ENCODE measurements around the gene CST8. TPM values are rescaled to one million over a fixed set of nuclear protein-coding genes. Genes with fewer than 3 reads are reported as not detected.

CST8 gene
- total RNA-seq, 1 donor from 2014 or later: not detected

DNA sequence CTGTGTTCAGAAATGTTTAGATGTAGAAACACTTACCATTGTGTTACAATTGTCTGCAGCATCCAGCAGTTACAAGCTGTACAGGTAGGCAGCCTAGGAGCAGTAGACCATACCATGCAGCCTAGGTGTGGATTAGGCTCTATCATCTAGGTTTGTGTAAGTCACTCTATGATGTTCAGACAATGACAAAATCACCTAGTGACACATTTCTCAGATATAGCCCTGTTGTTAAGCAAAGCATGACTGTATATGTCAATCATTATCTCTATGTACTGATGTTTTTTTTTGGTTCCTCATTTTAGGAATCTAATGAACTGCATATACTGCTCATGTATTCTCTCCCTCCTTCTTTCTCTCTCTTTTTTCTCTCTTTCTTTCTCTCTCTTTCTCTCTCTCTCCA, 22.2 kb downstream of the CST8 start:
- Mint-ChIP-seq H3K27ac (no peak overlapping the region), H3K4me3 (ENCODE audit: low read depth) (no peak overlapping the region), H3K4me1 (ENCODE audit: low read depth) (no peaks in the 10 kb centered on the region), H3K27me3 (ENCODE audit: low read depth) (no peaks in the 10 kb centered on the region), H3K9me3 (no peaks in the 10 kb centered on the region), H3K36me3 (ENCODE audit: low read depth) (no peaks in the 10 kb centered on the region)
- no peak for DNase-seq (ENCODE audit: low spot score)
- intact Hi-C loops (cut with micrococcal nuclease): no loop called here

DNA sequence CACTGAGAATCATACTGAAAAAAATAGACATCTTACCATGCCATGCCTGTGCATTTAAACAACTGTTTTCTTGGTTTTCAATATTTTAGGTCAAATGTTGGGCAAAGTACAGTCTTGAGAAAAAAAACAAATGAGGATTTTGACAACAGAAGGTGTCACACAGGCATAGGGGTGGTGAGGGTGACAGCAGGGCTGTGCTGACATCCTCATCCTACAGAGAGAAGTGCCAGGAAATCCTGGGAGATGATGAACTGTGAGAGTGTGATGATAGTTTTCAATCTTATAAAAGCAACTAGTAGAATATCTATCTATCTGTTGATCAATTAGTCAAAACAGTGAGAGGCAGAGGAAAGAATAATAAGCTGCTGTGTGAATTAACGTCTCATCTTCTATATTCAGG, 23.9 kb downstream of the CST8 start:
- H3K27ac Mint-ChIP-seq: no peak overlapping the region
- intact Hi-C loops (cut with micrococcal nuclease): no loop called here
- H3K27me3 Mint-ChIP-seq (ENCODE audit: low read depth): no peaks in the 10 kb centered on the region
- no peaks in the 10 kb centered on the region for H3K9me3 Mint-ChIP-seq
- no peaks in the 10 kb centered on the region for H3K4me1 Mint-ChIP-seq (ENCODE audit: low read depth)
- no peaks in the 10 kb centered on the region for H3K36me3 Mint-ChIP-seq (ENCODE audit: low read depth)
- no peak overlapping the region for H3K4me3 Mint-ChIP-seq (ENCODE audit: low read depth)
- DNase-seq (ENCODE audit: low spot score): no peak

- no peaks in the 10 kb centered on the region for H3K4me1 Mint-ChIP-seq (ENCODE audit: low read depth)
- DNase-seq (ENCODE audit: low spot score): no peak
- no peak overlapping the region for H3K27ac Mint-ChIP-seq
- intact Hi-C loops (cut with micrococcal nuclease): no loop called here
- no peaks in the 10 kb centered on the region for H3K36me3 Mint-ChIP-seq (ENCODE audit: low read depth)
- H3K9me3 Mint-ChIP-seq: no peaks in the 10 kb centered on the region
- H3K4me3 Mint-ChIP-seq (ENCODE audit: low read depth): no peak overlapping the region
- no peaks in the 10 kb centered on the region for H3K27me3 Mint-ChIP-seq (ENCODE audit: low read depth)
These were observed 24.5 kb downstream of the CST8 start for GRCh38 chr20:23515250-23515939.

DNA sequence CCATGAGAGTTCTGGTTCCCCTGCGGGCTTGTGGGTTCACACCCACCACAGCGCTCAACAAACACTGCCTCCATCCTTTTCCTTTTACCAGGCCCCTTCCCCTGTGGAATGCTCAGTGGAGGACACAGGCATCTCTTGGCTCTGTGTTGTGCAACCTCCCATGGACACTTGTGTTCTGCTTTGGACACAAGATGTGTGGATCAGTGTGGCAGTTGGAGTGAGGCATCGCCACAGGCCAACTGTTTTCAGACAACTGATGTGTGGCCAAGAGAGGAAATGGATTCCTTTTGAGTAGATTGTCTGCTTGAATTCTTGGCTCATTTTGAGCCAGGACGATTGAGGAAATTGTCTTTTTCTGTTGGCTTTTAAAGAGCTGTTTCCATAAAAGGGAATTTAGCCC, 26.8 kb downstream of the CST8 start:
- Mint-ChIP-seq H3K36me3 (ENCODE audit: low read depth) (no peaks in the 10 kb centered on the region), H3K27ac (no peak overlapping the region), H3K4me3 (ENCODE audit: low read depth) (no peak overlapping the region), H3K27me3 (ENCODE audit: low read depth) (no peaks in the 10 kb centered on the region), H3K9me3 (no peaks in the 10 kb centered on the region), H3K4me1 (ENCODE audit: low read depth) (no peaks in the 10 kb centered on the region)
- intact Hi-C loops (cut with micrococcal nuclease): no loop called here
- no peak for DNase-seq (ENCODE audit: low spot score)

GRCh38 chr20:23519556-23519955, 28.6 kb downstream of the CST8 start:
- Mint-ChIP-seq H3K27me3 (ENCODE audit: low read depth) (no peaks in the 10 kb centered on the region), H3K4me1 (ENCODE audit: low read depth) (no peaks in the 10 kb centered on the region), H3K9me3 (no peaks in the 10 kb centered on the region), H3K36me3 (ENCODE audit: low read depth) (no peaks in the 10 kb centered on the region), H3K4me3 (ENCODE audit: low read depth) (no peak overlapping the region), H3K27ac (no peak overlapping the region)
- DNase-seq (ENCODE audit: low spot score): no peak
- intact Hi-C loops (cut with micrococcal nuclease): no loop called here

DNA sequence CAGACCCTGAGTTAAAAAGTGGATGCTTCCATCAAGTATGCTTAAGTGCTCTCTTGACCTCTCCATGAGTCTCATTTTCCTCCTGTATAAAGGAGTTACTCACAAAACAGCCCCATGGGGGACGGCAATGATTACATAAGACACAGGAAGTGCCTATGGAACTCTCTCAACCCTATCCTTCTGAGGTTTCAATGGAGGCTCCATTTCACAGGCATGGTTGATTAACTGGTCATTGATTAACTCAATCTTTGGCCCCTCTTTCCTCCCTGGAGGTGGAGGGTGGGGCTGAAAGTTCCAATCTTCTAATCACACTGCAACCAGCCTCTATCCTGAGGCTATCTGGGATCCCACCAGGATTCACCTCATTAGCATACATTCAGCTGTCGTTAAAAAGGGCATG, 29.3 kb downstream of the CST8 start:
- intact Hi-C loops (cut with micrococcal nuclease): no loop called here
- Mint-ChIP-seq H3K36me3 (ENCODE audit: low read depth) (no peaks in the 10 kb centered on the region), H3K4me1 (ENCODE audit: low read depth) (no peaks in the 10 kb centered on the region), H3K27me3 (ENCODE audit: low read depth) (no peaks in the 10 kb centered on the region), H3K4me3 (ENCODE audit: low read depth) (no peak overlapping the region), H3K9me3 (no peaks in the 10 kb centered on the region), H3K27ac (no peak overlapping the region)
- DNase-seq (ENCODE audit: low spot score): no peak

DNA sequence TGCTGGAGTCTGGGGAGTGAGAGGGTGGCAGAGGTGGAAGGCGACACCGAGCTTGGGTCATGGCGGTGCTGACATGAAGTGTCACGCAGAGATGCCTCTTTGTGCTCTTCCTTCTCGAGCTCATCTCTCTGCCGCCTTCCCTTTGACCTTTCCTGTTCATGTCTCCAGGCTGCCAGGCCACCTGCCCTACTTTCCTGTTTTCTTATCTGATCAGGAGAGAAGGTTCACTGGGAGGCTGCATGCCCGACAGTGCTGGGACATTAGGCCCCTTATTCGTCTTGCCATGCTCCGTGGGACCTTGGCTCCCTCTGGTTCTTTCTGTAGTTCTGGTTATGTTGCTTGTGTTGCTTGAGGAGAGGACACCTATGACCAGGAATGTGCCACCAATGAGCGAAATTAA, 33.2 kb downstream of the CST8 start:
- no peak for DNase-seq (ENCODE audit: low spot score)
- intact Hi-C loops (cut with micrococcal nuclease): no loop called here

GRCh38 chr20:23526850-23527249, 35.9 kb downstream of the CST8 start:
- no peak overlapping the region for H3K4me3 Mint-ChIP-seq (ENCODE audit: low read depth)

More for the DNA sequence above, 33.2 kb downstream of the CST8 start:
- Mint-ChIP-seq H3K4me1 (ENCODE audit: low read depth) (no peaks in the 10 kb centered on the region), H3K27me3 (ENCODE audit: low read depth) (no peaks in the 10 kb centered on the region), H3K4me3 (ENCODE audit: low read depth) (no peak overlapping the region), H3K9me3 (peaks cover 13% of the 10 kb centered on the region), H3K27ac (no peak overlapping the region), H3K36me3 (ENCODE audit: low read depth) (no peaks in the 10 kb centered on the region)

DNA sequence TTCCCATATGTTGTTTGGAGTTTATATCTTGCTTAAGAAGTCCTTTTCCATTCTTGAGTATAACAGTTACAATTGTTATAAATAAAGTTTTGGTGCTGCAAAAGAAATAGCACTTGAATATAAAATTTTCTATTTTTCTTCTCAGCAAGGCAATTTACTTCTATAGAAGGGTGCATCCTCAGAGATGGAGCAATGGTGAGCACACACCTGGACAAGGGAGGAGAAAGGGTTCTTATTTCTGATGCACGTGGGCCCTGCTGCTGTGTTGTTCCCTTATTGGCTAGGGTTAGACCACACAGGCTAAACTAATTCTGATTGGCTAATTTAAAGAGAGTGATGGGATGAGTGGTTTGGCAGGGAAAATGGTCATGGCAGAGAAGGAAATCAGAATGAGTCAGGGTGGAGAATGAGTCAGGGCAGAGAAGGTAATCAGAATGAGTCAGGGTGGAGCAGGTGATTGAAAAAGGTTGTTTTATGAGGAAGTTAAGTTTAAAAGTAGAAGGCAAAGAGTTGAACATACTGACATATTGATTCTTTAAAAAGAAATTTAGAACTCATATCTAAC, 38.0 kb downstream of the CST8 start:
- Mint-ChIP-seq H3K27ac (no peak overlapping the region), H3K36me3 (ENCODE audit: low read depth) (no peaks in the 10 kb centered on the region), H3K4me1 (ENCODE audit: low read depth) (peaks cover 4% of the 10 kb centered on the region), H3K4me3 (ENCODE audit: low read depth) (no peak overlapping the region), H3K27me3 (ENCODE audit: low read depth) (no peaks in the 10 kb centered on the region), H3K9me3 (peaks cover 25% of the 10 kb centered on the region)
- intact Hi-C loops (cut with micrococcal nuclease): no loop called here
- DNase-seq (ENCODE audit: low spot score): no peak

More at GRCh38 chr20:23526850-23527249, 35.9 kb downstream of the CST8 start:
- H3K27me3 Mint-ChIP-seq (ENCODE audit: low read depth): no peaks in the 10 kb centered on the region
- no peak overlapping the region for H3K27ac Mint-ChIP-seq
- no peak for DNase-seq (ENCODE audit: low spot score)
- no peaks in the 10 kb centered on the region for H3K36me3 Mint-ChIP-seq (ENCODE audit: low read depth)
- H3K4me1 Mint-ChIP-seq (ENCODE audit: low read depth): peaks cover 4% of the 10 kb centered on the region
- peaks cover 25% of the 10 kb centered on the region for H3K9me3 Mint-ChIP-seq
- intact Hi-C loops (cut with micrococcal nuclease): no loop called here

DNA sequence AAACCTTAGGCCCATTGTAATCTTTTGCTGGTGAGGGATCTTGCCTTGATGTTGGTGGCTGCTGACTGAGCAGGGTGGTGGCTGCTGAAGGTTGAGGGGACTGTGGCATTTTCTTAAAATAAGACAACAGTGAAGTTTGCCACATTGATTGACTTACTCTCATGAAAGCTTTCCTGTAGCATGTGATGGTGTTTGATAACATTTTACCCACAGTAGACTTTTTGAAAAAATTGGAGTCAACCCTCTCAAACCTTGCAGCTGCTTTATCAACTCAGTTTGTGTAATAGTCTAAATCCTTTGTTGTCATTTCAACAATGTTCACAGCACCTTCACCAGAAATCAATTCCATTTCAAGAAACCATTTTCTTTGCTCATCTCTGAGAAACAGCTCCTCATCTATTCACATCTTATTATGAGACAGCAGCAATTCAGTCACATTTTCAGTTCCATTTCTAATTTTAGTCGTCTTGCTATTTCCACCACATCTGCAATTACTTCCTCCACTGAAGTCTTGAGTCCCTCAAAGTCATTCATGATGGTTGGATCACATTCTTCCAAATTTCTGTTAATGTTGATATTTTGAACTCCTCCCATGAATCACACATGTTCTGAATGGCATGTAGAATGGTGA, 40.1 kb downstream of the CST8 start:
- Mint-ChIP-seq H3K9me3 (peaks cover 25% of the 10 kb centered on the region), H3K4me3 (ENCODE audit: low read depth) (no peak overlapping the region), H3K36me3 (ENCODE audit: low read depth) (no peaks in the 10 kb centered on the region), H3K27me3 (ENCODE audit: low read depth) (no peaks in the 10 kb centered on the region), H3K4me1 (ENCODE audit: low read depth) (peaks cover 4% of the 10 kb centered on the region), H3K27ac (no peak overlapping the region)
- intact Hi-C loops (cut with micrococcal nuclease): no loop called here
- no peak for DNase-seq (ENCODE audit: low spot score)

DNA sequence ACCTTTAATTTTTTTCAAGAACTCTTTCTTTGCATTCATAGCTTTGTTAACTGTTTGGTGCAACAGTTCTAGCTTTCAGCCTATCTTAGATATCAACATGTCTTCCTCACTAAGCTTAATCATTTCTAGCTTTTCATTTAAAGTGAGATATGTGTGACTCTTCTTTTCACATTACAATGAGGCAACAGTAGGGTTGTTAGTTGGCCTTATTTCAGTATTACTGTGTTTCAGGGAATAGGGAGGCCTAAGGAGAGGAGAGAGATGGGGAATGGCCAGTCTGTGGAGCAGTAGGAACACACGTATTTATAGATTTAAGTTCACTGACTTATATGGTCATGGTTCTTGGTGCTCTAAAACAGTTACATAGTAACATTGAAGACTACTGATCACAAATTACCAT, 41.6 kb downstream of the CST8 start:
- intact Hi-C loops (cut with micrococcal nuclease): no loop called here
- Mint-ChIP-seq H3K27me3 (ENCODE audit: low read depth) (no peaks in the 10 kb centered on the region), H3K4me3 (ENCODE audit: low read depth) (no peak overlapping the region), H3K9me3 (peaks cover 21% of the 10 kb centered on the region), H3K4me1 (ENCODE audit: low read depth) (peaks cover 4% of the 10 kb centered on the region), H3K36me3 (ENCODE audit: low read depth) (no peaks in the 10 kb centered on the region), H3K27ac (no peak overlapping the region)
- no peak for DNase-seq (ENCODE audit: low spot score)

- H3K4me3 Mint-ChIP-seq (ENCODE audit: low read depth): no peak overlapping the region
- H3K4me1 Mint-ChIP-seq (ENCODE audit: low read depth): peaks cover 4% of the 10 kb centered on the region
- no peak for DNase-seq (ENCODE audit: low spot score)
- no peak overlapping the region for H3K27ac Mint-ChIP-seq
- no peaks in the 10 kb centered on the region for H3K36me3 Mint-ChIP-seq (ENCODE audit: low read depth)
- peaks cover 19% of the 10 kb centered on the region for H3K9me3 Mint-ChIP-seq
- intact Hi-C loops (cut with micrococcal nuclease): no loop called here
- H3K27me3 Mint-ChIP-seq (ENCODE audit: low read depth): no peaks in the 10 kb centered on the region
These were observed 42.2 kb downstream of the CST8 start for GRCh38 chr20:23533161-23533560.

- intact Hi-C loops (cut with micrococcal nuclease): no loop called here
- Mint-ChIP-seq H3K36me3 (ENCODE audit: low read depth) (no peaks in the 10 kb centered on the region), H3K27ac (no peak overlapping the region), H3K9me3 (peaks cover 8% of the 10 kb centered on the region), H3K4me1 (ENCODE audit: low read depth) (peaks cover 4% of the 10 kb centered on the region), H3K4me3 (ENCODE audit: low read depth) (no peak overlapping the region), H3K27me3 (ENCODE audit: low read depth) (no peaks in the 10 kb centered on the region)
- no peak for DNase-seq (ENCODE audit: low spot score)
These were observed 44.1 kb downstream of the CST8 start for GRCh38 chr20:23534801-23535593.
